HG02884 (cell line): ENCODE data around the gene AKAP1.

Experiments used
- ATAC-seq: cut with Tn5 transposase; IDR thresholded peaks from one replicate; pipeline ENCODE4 v1.9.1; 2021; ENCODE audit warnings: mild to moderate bottlenecking, moderate library complexity; ENCODE audit not compliant: unreplicated experiment

Gene AKAP1

DNA sequence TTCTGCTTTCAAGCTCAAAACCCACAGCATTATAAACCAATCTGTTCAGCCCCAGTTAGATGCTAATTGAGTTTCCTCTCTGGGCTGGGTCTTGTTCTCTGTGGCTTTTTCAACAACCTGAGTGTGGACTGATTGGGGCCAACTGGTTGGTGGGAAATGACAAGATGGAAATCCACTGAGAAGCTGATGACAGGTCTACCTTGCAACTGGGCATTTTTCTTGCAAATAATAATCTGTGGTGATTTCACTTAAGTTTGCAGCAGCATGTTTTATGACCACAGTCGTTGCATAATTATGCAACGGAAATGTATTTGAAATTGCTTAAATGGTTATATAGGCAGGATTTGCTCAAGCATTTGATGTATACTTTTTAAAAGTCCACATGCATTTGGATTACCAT is 69.9 kb downstream of the AKAP1 start:
- ATAC-seq = no peak

DNA sequence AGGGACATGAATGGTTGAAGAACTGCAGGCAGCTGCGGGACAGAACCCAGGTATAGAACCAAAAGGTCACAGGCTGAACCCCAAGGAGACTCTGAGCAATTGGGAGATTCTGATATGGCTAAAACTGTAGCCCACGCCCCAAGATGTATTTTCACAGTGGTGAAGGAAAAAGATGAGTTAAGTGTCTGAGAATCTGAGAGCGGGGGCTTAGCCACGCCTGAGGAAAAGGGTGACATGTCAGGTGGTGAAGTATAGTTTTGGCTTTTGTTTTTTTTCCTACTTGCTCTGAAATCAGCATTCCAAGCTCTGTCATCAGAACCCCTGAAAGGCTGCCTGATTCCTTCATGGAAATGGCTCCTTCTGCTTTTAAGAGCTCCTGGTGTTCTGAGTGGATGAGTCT is 73.3 kb downstream of the AKAP1 start:
- ATAC-seq = no peak

DNA sequence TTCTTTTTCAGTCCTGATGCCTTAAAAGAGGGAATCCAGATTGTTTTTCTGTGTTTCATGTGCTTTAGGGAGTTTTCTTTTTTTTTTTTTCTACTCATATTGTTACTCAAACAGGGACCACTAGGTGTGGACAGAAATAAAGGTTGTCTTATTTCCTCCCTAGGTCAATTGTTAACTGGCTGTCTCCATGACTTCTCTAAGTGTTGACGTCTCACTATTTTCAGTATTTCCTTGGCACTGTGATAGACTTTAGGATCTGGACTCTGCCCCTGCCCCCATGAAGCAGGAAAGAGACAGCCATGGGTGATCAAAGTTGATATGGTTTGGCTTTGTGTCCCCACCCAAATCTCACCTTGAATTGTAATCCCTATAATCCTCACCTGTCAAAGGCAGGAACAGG is 73.7 kb downstream of the AKAP1 start:
- ATAC-seq = no peak

DNA sequence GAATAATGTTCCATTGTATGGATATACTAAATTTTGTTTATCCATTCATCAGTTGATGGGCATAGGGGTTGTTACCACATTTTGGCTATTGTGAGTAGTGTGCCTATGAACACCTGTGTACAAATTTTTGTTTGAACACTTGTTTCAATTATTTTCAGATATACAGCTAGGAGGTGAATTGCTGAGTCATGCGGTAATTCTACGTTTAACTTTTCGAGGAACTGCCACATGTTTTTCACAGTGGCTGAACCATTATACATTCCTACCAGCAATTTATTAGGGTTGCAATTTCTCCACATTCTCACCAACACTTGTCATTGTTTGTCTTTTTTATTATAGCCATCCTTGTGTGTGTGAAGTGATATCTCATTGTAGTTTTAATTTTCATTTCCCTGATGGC is 75.6 kb downstream of the AKAP1 start:
- ATAC-seq = no peak

DNA sequence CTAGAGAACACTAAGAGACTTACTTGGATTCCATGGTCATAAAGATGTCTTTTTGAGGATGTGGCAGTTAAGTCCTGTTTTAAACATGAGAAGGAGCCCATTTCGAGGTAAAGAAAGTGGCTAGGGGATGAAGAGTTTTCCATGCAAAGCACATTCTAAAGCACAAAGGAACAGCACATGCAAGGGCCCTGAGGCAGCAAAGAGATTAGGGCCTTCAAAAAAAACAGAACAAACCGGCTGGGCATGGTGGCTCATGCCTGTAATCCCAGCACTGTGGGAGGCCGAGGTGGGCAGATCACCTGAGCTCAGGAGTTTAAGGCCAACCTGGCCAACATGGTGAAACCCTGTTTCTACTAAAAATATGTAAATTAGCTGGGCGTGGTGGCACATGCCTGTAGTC is 79.8 kb downstream of the AKAP1 start:
- no peak for ATAC-seq

DNA sequence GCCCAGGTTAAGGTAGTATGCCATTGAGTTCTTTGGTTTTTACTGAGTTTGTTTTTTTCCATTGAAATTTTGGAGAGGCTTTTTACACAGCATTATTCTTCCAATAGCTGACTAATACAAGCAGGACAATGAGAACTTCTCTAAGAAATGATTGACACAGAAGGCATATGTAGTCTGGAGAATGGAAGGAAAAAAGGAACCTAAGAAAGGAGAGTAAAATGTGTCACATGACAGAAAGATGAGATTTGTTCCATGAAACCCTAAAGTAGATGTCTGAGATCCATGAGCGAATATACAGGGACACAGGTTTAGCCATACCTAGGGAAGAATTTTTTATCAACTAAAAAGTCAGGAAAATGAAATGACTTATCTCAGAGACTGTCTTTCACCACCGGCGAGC is 80.7 kb downstream of the AKAP1 start:
- ATAC-seq = no peak

DNA sequence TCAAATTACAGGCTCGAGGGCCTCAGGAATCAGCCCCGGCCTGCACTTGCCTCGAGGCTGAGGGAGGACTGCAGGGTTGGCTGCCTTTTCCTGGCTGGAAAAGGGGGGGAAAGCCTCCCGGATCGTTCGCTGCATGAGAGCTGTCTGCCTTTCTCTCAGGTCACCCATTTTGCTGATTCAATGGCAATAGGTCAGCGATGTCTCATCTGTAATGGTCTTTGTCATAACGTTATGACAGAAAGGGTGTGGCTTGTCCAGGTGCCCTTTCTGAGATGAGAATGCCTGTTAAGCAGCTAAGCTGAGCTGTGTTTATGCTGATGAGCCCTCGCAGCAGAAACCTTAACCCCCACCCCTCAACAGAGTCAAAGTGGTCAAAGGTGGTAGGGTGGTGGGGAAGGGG is 81.8 kb downstream of the AKAP1 start:
- ATAC-seq = no peak

DNA sequence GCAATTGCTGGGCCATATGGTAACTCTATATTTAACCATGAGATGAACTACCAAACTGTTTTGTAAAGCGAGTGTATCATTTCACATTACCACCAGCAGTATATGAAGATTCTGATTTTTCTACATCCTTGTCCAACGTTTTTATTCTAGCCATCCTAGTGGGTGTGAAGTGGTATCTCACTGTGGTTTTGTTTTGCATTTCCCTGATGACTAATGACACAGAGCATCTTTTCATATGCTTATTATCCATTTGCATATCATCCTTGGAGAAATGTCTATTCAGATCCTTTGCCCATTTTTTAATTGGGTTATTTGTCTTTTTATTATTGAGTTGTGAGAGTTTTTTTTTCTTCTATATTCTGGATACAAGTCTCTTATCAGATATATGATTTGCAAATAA is 83.6 kb downstream of the AKAP1 start:
- ATAC-seq = no peak

DNA sequence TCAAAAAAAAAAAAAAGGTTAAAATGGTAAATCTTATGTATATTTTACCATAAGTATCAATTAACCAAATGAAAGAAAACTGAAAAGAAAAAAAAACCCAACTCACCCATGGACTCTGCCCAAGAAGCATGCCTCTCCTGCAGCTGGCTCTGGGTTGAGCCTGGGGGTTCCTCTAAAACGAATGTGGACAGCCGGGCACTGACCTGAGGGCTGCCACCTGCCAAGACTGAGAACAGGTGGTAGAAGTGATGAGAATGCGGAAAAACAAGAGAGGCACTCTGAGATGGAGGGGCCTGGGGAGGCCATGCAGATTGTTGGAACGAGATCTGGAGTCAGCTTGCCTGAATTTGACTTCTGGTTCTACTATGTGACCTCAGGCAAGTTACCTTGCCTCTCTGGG is 85.8 kb downstream of the AKAP1 start:
- no peak for ATAC-seq
